OCI-LY1 (cell line): Measurements from ENCODE around the gene XKR7.

Experiments used
- H2AFZ ChIP-seq: fragments of 200-600 bp; sonication (generic), shearing (Covaris generic); 2 replicates; pipeline ENCODE4 v1.6.0; 2014; ENCODE audit warnings: antibody characterized with exemption, mild to moderate bottlenecking, low read length
- H3F3A ChIP-seq: fragments of 200-600 bp; sonication (generic), shearing (Covaris generic); 2 replicates; pipeline ENCODE4 v1.6.0; 2014; ENCODE audit warnings: mild to moderate bottlenecking, antibody characterized with exemption, low read length, moderate library complexity; ENCODE audit not compliant: insufficient read depth
- H3K27ac ChIP-seq: fragments of 200-600 bp; sonication (generic); 2 replicates; pipeline ENCODE4 v1.5.1; 2014; ENCODE audit warnings: low read length, mixed run types, mild to moderate bottlenecking, low read depth; ENCODE audit not compliant: poor library complexity, severe bottlenecking
- H3K27me3 ChIP-seq: fragments of 200-600 bp; sonication (generic); 2 replicates; pipeline ENCODE4 v1.6.0; 2014; ENCODE audit warnings: antibody characterized with exemption, mild to moderate bottlenecking, low read length, moderate library complexity; ENCODE audit not compliant: insufficient read depth
- H3K36me3 ChIP-seq: fragments of 200-600 bp; sonication (generic); 2 replicates; pipeline ENCODE4 v1.6.1; 2014; ENCODE audit warnings: mild to moderate bottlenecking, antibody characterized with exemption, low read length, moderate library complexity, mixed read lengths; ENCODE audit not compliant: insufficient read depth
- H3K4me1 ChIP-seq: fragments of 200-600 bp; sonication (generic); 2 replicates; pipeline ENCODE4 v1.5.1; 2014; ENCODE audit warnings: mild to moderate bottlenecking, low read length, moderate library complexity; ENCODE audit not compliant: insufficient read depth, severe bottlenecking
- H3K4me2 ChIP-seq: fragments of 200-600 bp; sonication (generic), shearing (Covaris generic); 2 replicates; pipeline ENCODE4 v1.6.1; 2014; ENCODE audit warnings: low read length
- H3K4me3 ChIP-seq: fragments of 200-600 bp; sonication (generic); 2 replicates; pipeline ENCODE4 v1.5.1; 2014; ENCODE audit warnings: low read length, low read depth, mild to moderate bottlenecking, mixed read lengths; ENCODE audit not compliant: poor library complexity, severe bottlenecking
- H3K79me2 ChIP-seq: fragments of 200-600 bp; shearing (Covaris generic); 2 replicates; pipeline ENCODE4 v1.6.1; 2016; ENCODE audit warnings: mixed run types, low read length, mixed read lengths; ENCODE audit not compliant: insufficient read depth
- H3K9ac ChIP-seq: fragments of 200-600 bp; sonication (generic), shearing (Covaris generic); 2 replicates; pipeline ENCODE4 v1.6.1; 2014; ENCODE audit warnings: mild to moderate bottlenecking, low read length, mixed read lengths
- H3K9me2 ChIP-seq: fragments of 200-600 bp; sonication (generic), shearing (Covaris generic); 2 replicates; pipeline ENCODE4 v1.6.1; 2014; ENCODE audit warnings: low read depth, mild to moderate bottlenecking, low read length, mixed read lengths
- H3K9me3 ChIP-seq: fragments of 200-600 bp; shearing (Covaris generic); 2 replicates; pipeline ENCODE4 v1.6.1; 2014; ENCODE audit warnings: low read length, mixed read lengths
- H4K20me1 ChIP-seq: fragments of 200-600 bp; sonication (generic), shearing (Covaris generic); 2 replicates; pipeline ENCODE4 v1.6.0; 2016; ENCODE audit warnings: mild to moderate bottlenecking, low read length; ENCODE audit not compliant: insufficient read depth
- CTCF ChIP-seq: fragments of 200-600 bp; sonication (generic), shearing (Covaris generic); IDR thresholded peaks from 2 replicates; pipeline ENCODE4 v1.5.1; 2017; ENCODE audit warnings: mild to moderate bottlenecking, antibody characterized with exemption, low read length, moderate library complexity, mixed read lengths
- EZH2 ChIP-seq: fragments of 200-600 bp; sonication (generic), shearing (Covaris generic); IDR thresholded peaks from 2 replicates; pipeline ENCODE4 v1.8.0; 2017; ENCODE audit warnings: borderline replicate concordance, mixed run types, mild to moderate bottlenecking, antibody characterized with exemption, low read length, moderate library complexity, mixed read lengths

XKR7 gene

GRCh38 chr20:31936420-31936819 lies 31.5 kb upstream of the XKR7 start:
- H3K27ac ChIP-seq, result no peak overlapping the region
- no peak for TF ChIP-seq CTCF
- no peak for TF ChIP-seq EZH2
- H2AFZ ChIP-seq, result no peak overlapping the region
- H3K36me3 ChIP-seq, result no peaks in the 10 kb centered on the region
- H4K20me1 ChIP-seq, result no peaks in the 10 kb centered on the region
- H3K4me3 ChIP-seq, result no peak overlapping the region
- H3K9me3 ChIP-seq, result no peaks in the 10 kb centered on the region
- no peak overlapping the region for H3K9ac ChIP-seq
- H3K4me1 ChIP-seq, result no peaks in the 10 kb centered on the region
- H3K4me2 ChIP-seq, result no peak overlapping the region
- no peaks in the 10 kb centered on the region for H3K79me2 ChIP-seq
- no peaks in the 10 kb centered on the region for H3K9me2 ChIP-seq
- no peaks in the 10 kb centered on the region for H3K27me3 ChIP-seq
- no peaks in the 10 kb centered on the region for H3F3A ChIP-seq

GRCh38 chr20:31937820-31938219 lies 30.1 kb upstream of the XKR7 start:
- no peak overlapping the region for H3K4me2 ChIP-seq
- no peak for TF ChIP-seq EZH2
- no peak for TF ChIP-seq CTCF
- no peaks in the 10 kb centered on the region for H3K9me3 ChIP-seq
- no peaks in the 10 kb centered on the region for H4K20me1 ChIP-seq
- no peak overlapping the region for H3K27ac ChIP-seq
- no peak overlapping the region for H3K9ac ChIP-seq
- H3K9me2 ChIP-seq, result no peaks in the 10 kb centered on the region
- no peak overlapping the region for H2AFZ ChIP-seq
- no peaks in the 10 kb centered on the region for H3K36me3 ChIP-seq
- H3K4me3 ChIP-seq, result no peak overlapping the region
- no peaks in the 10 kb centered on the region for H3F3A ChIP-seq
- no peaks in the 10 kb centered on the region for H3K27me3 ChIP-seq
- H3K79me2 ChIP-seq, result no peaks in the 10 kb centered on the region
- no peaks in the 10 kb centered on the region for H3K4me1 ChIP-seq

- no peak overlapping the region for H3K4me3 ChIP-seq
- H3K4me2 ChIP-seq, result no peak overlapping the region
- H3K36me3 ChIP-seq, result peaks cover 14% of the 10 kb centered on the region
- TF ChIP-seq CTCF (no peak), EZH2 (no peak)
- no peaks in the 10 kb centered on the region for H3K4me1 ChIP-seq
- H3K9me2 ChIP-seq, result no peaks in the 10 kb centered on the region
- H3K79me2 ChIP-seq, result no peaks in the 10 kb centered on the region
- H3K27ac ChIP-seq, result no peak overlapping the region
- H3K9me3 ChIP-seq, result no peaks in the 10 kb centered on the region
- no peak overlapping the region for H2AFZ ChIP-seq
- no peaks in the 10 kb centered on the region for H3F3A ChIP-seq
- no peaks in the 10 kb centered on the region for H4K20me1 ChIP-seq
- H3K9ac ChIP-seq, result no peak overlapping the region
- no peaks in the 10 kb centered on the region for H3K27me3 ChIP-seq
Measured at GRCh38 chr20:31939661-31940060, 28.3 kb upstream of the XKR7 start.
